ENCODE measurements around the gene LPAR5.

LPAR5 gene

DNA sequence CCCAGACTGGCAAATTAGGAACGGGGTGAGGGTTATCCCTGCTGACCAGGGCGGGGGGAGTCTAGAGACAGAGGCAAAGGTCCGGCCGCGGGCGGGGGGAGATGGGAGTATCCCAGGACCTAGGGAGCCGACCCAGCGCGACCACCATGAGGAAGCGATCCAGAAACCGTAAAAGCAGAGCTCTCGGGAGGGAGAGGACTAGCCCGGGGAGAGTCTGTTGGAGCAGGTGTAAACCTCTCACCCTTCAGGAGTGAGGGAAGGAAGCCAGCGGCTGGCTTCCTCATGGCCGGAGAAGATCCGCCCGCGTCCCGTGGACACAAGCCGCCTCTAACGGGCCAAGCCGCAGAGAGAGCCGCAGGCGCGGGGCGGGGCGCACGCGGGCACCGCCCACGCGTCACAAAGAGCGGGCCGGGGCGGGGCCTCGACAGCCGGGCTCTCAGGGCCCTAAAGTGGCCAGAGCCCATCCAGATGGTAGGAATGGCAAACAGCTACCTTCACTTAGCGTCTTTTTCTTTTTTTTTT is 11.4 kb upstream of the LPAR5 start, which contains the start of gene ACRBP:
TSS of gene ACRBP (minus strand) at position 350 of the 522 bp plus-strand sequence. CDS start at position 284, 66 bp downstream.
- TF ChIP-seq, protein P1, sequence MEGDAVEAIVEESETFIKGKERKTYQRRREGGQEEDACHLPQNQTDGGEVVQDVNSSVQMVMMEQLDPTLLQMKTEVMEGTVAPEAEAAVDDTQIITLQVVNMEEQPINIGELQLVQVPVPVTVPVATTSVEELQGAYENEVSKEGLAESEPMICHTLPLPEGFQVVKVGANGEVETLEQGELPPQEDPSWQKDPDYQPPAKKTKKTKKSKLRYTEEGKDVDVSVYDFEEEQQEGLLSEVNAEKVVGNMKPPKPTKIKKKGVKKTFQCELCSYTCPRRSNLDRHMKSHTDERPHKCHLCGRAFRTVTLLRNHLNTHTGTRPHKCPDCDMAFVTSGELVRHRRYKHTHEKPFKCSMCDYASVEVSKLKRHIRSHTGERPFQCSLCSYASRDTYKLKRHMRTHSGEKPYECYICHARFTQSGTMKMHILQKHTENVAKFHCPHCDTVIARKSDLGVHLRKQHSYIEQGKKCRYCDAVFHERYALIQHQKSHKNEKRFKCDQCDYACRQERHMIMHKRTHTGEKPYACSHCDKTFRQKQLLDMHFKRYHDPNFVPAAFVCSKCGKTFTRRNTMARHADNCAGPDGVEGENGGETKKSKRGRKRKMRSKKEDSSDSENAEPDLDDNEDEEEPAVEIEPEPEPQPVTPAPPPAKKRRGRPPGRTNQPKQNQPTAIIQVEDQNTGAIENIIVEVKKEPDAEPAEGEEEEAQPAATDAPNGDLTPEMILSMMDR (IDR thresholded peaks at IDR 0.05; ENCODE audit: insufficient read depth, low read depth, low read length, missing control alignments) = no peak
- peak; percentile 62 for DNase-seq (ENCODE audit: low read depth)
- H3K4me3 ChIP-seq (ENCODE audit: low read depth, low read length) = peak within 1 kb of the TSS; percentile 42

DNA sequence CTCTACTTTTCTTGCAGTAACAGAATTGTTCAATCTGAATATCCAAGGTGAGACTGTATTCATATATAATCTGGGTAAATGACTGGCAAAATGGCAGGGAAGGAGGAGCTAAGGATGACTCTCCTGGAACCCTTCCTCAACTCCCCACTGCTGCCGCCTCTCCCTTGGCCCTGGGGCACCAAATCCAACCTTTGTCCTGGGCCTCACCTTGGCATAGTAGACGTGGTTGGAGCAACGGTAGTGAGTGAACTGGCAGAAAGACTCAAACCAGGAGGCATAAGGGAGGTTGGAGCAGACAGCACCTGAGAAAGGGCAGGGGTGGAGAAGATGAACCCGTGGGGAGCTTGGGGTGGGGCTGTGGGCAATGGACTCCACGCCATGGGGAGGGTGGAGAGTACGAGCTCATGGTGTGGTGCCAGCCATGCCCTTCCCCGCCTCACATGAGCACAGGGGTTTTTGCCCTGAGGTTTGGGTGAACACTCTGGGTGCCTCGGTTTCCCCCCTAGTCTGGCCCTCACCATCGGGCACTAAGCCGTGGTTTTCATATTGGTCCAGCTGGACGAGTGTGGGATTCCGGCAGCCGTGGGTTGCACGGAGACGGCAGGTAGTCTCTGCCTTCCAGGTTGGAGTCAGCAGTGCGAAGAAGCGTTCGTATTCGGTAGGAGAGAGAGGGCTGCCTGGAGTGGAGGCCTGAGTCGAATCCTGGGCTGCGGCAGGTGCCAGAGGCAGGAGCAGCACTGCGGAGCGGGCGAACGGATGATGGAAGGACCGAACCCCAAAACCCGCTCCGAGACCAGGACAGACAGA is 10.7 kb upstream of the LPAR5 start:
- peak overlapping the region; percentile 42 for H3K4me3 ChIP-seq (ENCODE audit: low read depth, low read length)
- TF ChIP-seq, protein P1 (IDR thresholded peaks at IDR 0.05; ENCODE audit: insufficient read depth, low read depth, low read length, missing control alignments) = no peak
- no peak for DNase-seq (ENCODE audit: low read depth)

DNA sequence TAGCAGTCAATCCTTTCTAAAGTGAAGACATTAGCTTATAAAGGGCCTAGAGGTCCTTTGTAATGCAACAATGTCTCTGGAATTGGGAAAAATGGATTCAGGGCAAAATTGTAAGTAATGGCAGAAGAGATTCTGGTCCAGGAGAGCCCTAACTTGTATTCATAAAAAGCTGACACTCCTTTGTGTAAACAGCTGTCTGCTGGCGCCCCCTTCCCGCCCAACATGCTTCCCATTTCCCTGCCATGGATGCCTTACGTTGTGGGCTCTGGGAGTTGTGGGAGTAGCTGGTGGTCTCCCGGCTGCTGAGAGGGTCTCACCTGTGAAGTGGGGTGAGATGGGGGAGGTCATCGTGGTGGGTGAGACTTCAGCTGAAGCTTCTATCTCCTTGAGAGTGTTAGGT is 9.1 kb upstream of the LPAR5 start:
- H3K4me3 ChIP-seq (ENCODE audit: low read depth, low read length) = no peak overlapping the region
- TF ChIP-seq, protein P1 (IDR thresholded peaks at IDR 0.05; ENCODE audit: insufficient read depth, low read depth, low read length, missing control alignments) = no peak
- DNase-seq (ENCODE audit: low read depth) = no peak

DNA sequence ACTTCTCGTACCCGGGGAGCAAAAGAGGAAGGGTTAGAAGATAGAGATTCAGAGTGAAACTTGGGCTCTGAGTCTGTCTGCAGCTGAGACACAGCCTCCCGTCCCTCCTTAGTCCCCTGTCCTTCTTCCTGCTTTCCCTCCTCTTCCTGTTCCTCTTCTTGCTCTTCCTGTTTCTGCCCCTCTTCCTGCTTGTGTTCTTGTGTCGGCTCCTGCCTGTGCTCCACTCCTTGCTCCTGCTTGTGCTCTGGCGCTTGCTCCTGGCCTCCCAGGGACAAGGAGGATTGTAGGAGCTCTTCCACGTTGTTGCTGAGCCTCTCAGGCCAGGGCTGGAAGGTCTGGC is 8.5 kb upstream of the LPAR5 start:
- TF ChIP-seq, protein P1 (IDR thresholded peaks at IDR 0.05; ENCODE audit: insufficient read depth, low read depth, low read length, missing control alignments) = no peak
- H3K4me3 ChIP-seq (ENCODE audit: low read depth, low read length) = no peak overlapping the region

DNA sequence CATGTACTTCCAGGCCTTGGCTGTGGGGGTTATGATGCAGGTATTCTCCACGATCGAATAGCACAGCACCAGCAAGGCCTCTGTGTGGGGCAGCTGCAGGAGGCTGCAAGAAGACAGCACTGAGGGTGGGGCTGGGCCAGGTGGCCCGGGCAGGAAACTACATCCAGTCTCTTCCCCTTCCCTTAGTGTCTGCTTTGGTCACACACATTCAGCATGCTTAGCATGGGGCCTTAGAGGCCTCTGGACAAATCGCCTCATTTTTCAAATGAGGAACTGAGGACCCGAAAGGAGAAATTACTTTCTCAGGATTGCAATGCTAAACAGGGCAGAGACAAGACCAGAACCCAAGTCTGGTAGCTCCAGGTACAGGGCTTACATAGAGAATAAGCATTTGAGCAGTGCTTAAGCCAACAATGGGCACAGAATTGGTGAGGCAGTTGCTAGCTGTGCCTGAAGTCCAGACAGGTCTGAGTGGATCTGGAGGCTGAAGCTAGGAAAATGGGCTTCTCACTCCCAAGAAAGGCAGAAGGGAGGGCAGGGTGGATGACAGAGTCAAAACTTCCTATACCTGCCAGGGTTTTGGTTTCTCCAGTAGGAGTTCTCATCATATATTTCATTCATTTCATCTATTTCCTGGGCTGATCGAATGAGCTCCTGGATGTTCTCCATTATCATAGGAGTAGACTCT is 8.0 kb upstream of the LPAR5 start:
- TF ChIP-seq, protein P1 (IDR thresholded peaks at IDR 0.05; ENCODE audit: insufficient read depth, low read depth, low read length, missing control alignments) = no peak
- no peak for DNase-seq (ENCODE audit: low read depth)
- H3K4me3 ChIP-seq (ENCODE audit: low read depth, low read length) = no peak overlapping the region

More for the DNA sequence above, 8.5 kb upstream of the LPAR5 start:
- DNase-seq (ENCODE audit: low read depth) = no peak

DNA sequence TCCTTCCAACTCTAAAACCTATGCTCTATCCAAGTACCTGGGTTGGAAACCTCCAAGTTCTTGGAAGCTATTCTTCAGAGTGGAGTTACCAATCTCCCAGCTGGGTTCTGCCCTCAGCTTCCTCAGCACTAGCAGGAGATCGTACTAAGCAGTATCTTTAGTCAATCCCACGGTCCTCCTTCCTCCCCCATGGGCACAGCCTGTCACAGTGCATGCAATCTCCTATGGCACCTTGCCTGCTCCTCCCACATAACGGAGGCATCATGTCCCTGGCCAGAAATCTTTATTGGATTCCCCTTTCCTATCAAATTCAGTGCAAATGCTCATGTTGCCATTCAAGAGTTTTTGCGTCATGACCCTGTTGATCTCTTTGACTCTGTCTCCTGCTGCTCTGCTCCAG is 5.4 kb upstream of the LPAR5 start:
- no peak for DNase-seq (ENCODE audit: low read depth)
- no peak overlapping the region for H3K4me3 ChIP-seq (ENCODE audit: low read depth, low read length)
- TF ChIP-seq, protein P1 (IDR thresholded peaks at IDR 0.05; ENCODE audit: insufficient read depth, low read depth, low read length, missing control alignments) = no peak

All from GM12865 (cell line).